Stimulated activated CD4-positive, alpha-beta T cell treated with anti-CD3 and anti-CD28 coated beads, Interleukin-1b, Interleukin-23, amount 100 ng/mL, for 48 hours (primary cell): Measurements from ENCODE around the gene ATPAF2.

ENCODE experiments used
- DNase-seq: peaks from one replicate; pipeline ENCODE4 v3.0.0-alpha.2; 2020

Gene ATPAF2

DNA sequence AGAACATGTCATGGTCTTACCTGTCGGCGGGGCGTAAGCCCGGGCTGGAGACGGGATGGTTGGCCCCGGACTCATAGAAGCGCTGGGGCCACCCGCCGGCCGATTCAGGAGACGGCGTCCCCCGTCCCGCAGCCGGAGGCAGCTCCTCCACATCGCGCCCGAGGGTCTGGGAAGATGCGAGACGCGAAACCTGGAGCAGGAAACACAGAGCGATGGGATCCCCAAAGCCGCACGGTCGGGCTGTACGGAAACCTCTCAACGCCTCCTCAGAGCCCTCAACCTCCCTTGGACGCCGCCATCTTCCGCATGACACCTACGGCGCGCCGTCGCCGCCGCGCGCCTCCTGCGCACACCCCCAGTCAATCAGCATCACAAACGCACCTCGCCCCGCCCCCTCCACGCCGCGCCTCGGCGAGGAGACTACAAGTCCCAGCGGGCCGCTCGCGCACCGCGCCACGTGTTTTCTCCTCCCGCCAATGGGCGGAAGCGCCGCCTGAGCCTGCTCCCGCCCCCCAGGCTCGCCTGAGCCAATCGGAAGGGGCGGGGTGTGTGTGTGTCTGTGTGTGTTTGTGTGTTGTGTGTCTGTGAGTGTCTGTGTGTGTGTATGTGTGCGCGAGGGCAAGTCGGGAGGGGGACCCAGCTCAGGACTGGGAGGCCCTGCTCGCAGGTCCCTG, at the start of gene ATPAF2, which contains the start of gene GID4:
Gene ATPAF2, minus strand, starts transcription at position 308 of the 674 bp plus-strand sequence. Its CDS starts 155 bp downstream, at position 153.
Gene GID4, plus strand, starts transcription at position 548 of the 674 bp plus-strand sequence. Its CDS starts 57 bp downstream, at position 605.
- peak; percentile 100 for DNase-seq

- peak; percentile 90 for DNase-seq
Measured at GRCh38 chr17:18087610-18088491, 48.9 kb upstream of the ATPAF2 start, which contains the start of gene DRG2. Gene DRG2, plus strand, starts transcription at chr17:18087948. Its CDS starts 76 bp downstream, at chr17:18088024.

DNA sequence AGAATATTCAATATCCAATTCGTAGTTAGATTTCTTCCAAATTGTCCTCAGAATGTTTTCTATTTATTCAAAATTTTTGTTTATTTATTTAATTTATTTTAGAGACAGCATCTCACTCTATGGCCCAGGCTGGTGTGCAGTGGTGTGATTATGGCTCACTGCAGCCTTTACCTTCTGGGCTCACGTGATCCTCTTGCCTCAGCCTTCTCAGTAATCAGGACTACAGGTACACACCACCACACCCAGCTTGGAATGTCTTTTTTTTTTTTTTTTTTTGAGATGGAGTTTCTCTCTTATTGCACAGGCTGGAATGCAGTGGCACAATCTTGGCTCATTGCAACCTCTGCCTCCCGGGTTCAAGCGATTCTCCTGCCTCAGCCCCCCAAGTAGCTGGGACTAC, 45.3 kb upstream of the ATPAF2 start:
- DNase-seq, result no peak

DNA sequence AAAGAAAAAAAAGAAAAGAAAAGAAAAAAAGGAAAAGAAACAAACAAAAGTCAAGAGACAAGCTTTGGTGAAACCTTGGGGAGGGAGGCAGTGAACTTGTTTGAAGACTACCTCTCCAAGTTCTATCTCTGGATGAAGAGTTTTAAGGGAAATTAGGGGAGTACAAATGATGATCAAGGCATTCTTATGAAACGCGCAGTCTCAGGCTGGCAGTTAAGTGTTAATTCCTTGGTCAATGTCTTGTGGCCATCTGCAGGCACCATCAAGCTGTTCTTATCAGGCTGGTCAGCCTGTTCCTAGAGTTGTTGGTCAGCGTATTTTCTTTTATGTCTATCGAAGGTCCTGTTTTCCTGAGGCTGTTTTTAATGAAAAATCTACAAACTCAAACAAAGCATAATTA, 40.6 kb upstream of the ATPAF2 start:
- no peak for DNase-seq

DNA sequence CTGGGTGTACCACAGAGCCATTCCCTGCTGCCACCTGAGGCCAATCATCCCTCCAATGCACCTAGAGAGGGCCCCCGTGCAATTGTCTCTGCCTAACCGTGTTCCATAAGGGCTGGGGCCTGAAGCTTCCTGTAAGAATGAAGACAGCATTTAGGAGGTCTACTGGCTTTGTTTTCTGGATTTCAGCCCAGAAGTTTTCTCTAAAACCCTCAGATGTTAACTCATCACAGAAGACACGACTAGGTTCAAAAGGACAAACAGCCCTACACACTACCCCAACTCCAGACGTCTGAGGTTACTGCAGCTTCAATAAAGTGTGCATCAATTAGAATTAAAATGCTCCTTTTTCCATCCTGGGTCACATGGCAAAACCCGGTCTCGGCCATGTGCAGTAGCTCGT, 38.0 kb upstream of the ATPAF2 start:
- no peak for DNase-seq

DNA sequence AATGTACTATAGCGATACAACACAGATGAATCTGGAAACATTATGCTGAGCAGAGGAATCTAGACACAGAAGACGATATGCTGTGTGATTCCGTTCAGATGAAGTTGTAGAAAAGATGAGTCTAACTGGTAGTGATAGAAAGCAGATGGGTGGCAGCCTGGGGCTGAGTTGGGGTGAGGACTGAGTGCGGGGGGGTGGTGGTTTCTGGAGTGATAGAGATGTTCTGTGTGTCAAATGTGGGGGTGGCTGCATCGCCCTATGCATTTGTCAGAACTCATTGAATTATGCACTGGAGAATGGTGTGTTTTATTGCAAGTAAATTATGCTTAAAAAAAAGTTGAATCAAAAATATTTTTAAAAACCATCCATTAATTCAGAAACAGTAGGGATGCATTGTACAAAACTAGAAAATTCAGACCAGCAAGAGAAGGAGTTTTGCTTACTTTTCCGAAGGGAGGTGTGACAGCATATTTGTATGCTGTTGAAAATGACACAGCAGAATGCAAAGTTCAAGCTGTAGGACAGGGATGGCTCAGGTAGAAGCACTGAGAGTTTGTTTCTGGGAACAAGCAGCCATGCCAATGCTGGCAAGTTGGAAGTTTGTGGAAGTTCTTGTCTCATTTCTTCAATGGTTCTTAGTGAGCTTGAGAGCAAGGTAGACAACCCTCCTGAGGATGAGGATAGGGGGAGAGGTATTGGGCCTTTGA, 35.8 kb upstream of the ATPAF2 start:
- DNase-seq, result no peak

DNA sequence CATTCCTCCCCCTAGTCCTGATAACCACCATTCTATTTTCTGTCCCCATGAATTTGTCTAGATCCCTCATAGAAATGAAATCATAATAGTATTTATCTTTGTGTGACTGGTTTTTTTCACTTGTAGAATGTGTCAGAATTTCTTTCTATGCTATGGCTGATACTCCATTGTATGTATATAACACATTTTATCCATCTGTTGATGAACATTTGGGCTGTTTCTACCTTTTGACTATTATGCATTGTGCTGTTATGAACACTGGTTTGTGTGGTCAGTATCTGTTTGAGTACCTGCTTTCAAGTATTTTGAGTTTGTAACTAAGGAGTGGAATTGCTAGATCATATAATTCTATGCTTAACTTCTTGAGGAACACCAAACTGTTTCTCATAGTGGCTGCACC, 32.8 kb upstream of the ATPAF2 start:
- DNase-seq, result no peak

GRCh38 chr17:18070861-18071340, 31.9 kb upstream of the ATPAF2 start:
- DNase-seq, result no peak

GRCh38 chr17:18069101-18069500, 30.1 kb upstream of the ATPAF2 start:
- no peak for DNase-seq

DNA sequence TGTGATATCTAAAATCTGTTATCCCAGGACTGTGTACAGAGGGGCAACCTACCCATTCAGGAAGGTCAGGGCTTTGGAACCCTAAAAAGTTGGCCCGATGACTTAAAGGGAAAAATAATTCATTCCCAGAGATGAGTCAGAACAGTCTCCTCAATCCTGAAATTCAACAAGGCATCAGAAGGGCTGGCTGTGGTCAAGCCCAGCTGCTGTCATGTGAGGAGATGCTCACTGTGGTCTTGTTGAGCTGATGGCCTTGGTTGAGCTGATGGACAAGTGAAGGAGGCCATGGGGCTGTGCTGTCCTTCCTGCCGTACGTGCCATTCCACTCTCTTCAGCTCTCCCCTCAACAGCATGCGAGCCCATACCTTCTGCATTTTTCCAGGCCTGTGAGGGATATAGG, 27.9 kb upstream of the ATPAF2 start:
- no peak for DNase-seq

DNA sequence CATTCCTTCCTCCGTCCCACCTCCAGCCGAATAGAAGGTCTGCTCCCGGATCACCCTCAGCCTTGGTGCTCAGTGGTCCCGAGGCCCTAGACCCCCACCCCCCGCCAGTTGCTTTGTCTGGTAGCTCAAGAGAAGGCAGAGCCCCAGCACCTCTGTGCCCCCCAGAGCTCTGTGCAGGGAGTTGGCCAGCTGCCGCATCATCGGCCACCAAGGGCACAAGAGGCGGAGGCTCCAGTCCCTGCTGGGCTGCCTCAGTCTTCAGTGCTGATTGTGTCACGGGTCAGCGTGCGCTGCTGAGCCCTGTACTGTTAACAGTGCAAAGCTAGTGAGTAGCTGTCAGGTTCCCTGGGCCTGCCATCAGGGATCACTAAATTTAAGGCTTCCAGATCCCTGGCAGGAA, 26.6 kb upstream of the ATPAF2 start:
- DNase-seq, result no peak

DNA sequence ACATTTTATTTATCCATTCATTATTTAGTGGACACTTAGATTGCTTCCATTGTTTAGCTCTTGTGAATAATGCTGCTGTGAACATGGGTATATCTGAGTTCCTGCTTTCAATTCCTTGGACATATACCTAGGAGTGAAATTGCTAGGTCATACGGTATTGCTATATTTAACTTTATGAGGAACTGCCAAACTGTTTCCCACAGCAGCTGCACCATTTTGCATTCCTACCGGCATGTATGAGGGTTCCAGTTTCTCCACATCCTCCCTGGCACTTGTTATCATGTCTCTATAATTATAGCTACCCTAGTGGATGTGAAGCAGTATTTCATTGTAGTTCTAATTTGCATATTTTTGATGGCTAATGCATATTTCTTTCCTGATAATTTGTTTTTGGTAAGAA, 25.1 kb upstream of the ATPAF2 start:
- DNase-seq, result no peak

- DNase-seq, result no peak
Measured at GRCh38 chr17:18059283-18059682, 20.3 kb upstream of the ATPAF2 start.

DNA sequence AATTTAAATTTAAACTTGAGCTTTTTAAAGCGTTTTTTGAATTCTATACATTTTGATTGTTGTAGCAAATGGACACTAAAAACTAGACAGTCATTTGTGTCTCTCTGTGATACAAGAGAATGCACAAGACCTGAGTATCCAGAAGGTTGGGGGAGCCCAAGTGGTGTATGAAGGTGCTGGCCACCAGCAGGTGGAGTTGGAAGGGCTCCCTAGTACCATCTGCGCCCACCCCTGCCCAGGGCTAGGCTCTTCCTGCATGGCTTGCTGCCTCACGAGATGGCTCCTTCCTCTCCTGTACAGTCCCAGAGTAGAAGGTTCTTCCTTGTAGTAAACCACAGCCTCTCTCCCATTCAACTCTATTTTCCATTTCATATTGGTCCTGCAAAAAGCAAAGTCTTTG, 17.2 kb upstream of the ATPAF2 start:
- no peak for DNase-seq

DNA sequence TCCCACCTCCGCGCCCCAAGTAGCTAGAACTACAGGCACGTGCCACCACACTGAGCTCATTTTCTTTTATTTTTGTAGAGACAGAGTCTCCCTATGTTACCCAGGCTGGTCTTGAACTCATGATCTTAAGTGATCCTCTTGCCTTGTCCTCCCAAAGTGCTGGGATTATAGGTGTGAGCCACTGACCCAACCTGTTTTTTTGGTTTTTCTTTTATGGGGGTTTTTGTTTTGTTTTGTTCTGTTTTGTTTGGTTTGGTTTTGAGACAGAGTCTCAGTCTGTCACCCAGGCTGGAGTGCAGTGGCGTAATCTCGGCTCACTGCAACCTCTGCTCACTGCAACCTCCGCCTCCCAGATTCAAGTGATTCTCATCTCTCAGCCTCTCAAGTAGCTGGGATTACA, 16.6 kb upstream of the ATPAF2 start:
- DNase-seq, result no peak

DNA sequence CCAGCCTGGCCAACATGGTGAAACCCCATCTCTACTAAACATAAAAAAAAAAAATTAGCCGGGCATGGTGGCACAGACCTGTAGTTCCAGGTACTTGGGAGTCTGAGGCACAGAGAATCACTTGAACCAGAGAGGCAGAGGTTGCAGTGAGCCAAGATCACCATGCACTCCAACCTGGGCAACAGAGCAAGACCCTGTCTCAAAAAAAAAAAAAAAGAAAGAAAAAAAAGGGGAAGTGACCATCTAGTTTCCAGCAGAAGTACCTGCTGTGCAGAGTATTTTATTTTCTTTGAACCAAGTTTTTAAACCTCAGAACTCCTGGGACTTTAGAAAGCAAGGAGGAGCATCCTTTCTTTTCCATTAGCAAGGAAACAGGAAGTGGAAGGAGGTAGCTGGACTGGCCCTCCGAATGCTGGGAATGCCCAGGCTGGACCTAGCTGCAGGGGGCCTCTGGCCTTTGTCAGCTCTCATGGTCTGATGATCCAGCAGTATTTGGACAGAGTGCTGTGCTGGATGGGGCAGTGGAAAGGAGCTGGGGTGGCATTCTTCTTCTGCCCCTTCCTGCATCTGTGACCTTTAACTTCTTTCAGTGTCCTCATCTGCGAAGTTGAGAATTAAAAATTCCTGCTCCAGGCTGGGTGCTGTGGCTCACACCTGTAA, 6.9 kb upstream of the ATPAF2 start:
- no peak for DNase-seq

- DNase-seq, result no peak
Measured at GRCh38 chr17:18044609-18045008, 5.6 kb upstream of the ATPAF2 start.

GRCh38 chr17:18043491-18043890, 4.5 kb upstream of the ATPAF2 start:
- DNase-seq, result no peak

DNA sequence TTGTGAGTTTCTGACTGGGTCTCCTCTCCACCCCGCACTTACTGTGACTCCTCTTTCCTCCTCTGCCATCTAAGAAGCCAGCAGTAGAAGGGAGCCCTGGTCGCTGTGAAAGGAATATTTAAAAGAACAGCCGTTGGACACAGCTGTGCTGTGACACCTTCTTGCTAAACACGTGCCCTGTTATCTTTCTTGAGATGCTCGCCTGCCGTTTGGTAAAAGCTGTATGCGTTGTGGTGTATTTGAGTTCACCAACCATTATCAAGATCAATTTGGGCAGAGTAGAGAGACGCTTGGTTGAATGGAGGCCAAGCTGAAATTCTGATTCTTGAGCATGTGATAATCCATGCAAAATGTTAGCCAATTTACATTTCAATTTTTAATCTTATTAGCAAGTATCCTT, 4.0 kb upstream of the ATPAF2 start:
- no peak for DNase-seq

DNA sequence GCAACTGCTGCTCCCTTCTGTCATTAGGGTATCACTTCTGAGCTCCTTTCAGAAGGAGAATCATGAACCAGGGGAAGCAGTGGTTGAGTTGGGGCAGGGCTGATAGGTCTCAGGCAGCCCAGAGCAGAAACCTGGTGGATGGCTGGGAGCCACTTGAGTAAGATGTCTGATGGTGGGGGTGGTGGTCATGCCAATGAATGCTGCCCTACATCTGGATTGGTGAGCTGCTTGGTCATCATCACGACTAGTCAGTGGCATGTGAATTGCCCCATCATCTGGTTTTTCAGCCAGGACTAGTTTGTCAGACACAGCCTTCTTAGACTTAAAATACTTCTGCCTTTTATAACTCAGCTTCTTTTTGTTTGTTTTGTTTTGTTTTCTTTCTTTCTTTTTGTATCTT, 2.8 kb upstream of the ATPAF2 start:
- no peak for DNase-seq

GRCh38 chr17:18040261-18040858, 1.4 kb upstream of the ATPAF2 start:
- no peak for DNase-seq

- DNase-seq, result peak; percentile 28
Measured at GRCh38 chr17:18039535-18040260, 730 bp upstream of the ATPAF2 start.
